HepG2 (cell line): ENCODE results near the gene SEPTIN10. TPM values are rescaled to one million over a fixed set of nuclear protein-coding genes. Genes with fewer than 3 reads are reported as not detected.

Experiments used
- ATAC-seq: fragments of 200-7000 bp; cut with Tn5 transposase; 3 replicates; pipeline ENCODE4 v1.9.1; 2020; ENCODE audit warnings: mild to moderate bottlenecking, moderate library complexity
- BruUV-seq: library from RNA; stranded (reverse); fragments of 400-500 nt; replicated peaks from 2 replicates; lab custom pipeline; 2021; lab: Mats Ljungman, UMichigan
- CTCF ChIA-PET: fragments of 300-600 bp; formaldehyde crosslinking; extraction: SDS; loops from one replicate; lab custom pipeline; 2021; ENCODE audit warnings: low total read pairs, inconsistent platforms, low intra/inter-chr PET ratio; lab: Yijun Ruan, JAX
- POLR2A ChIA-PET: fragments of 350-600 bp; sonication (Branson Sonifier 250); formaldehyde crosslinking; loops from one replicate; lab custom pipeline; 2020; ENCODE audit warnings: antibody characterized with exemption, inconsistent platforms; lab: Yijun Ruan, JAX
- DNase-seq: peaks from one replicate; pipeline ENCODE4 v3.0.0-alpha.2; 2015; ENCODE audit warnings: low spot score
- FAIRE-seq: peaks from 3 replicates; lab custom pipeline; 2011; peaks lifted over from hg19 to GRCh38; lab: Jason Lieb, UNC
- H2AFZ ChIP-seq: one replicate; pipeline ENCODE4 v1.6.1; 2011; ENCODE audit warnings: low read length, inconsistent platforms
- H3K27ac ChIP-seq: fragments of 300-600 bp; 3 replicates; pipeline ENCODE4 v1.8.0; 2011; ENCODE audit warnings: mixed run types, mild to moderate bottlenecking, mixed read lengths, low read length, inconsistent platforms; ENCODE audit not compliant: insufficient read depth; ENCODE audit errors: extremely low read length
- H3K27me3 ChIP-seq, 2 experiments: fragments of 200-600 bp in 1 of 2; 2 replicates in 1 of 2; 3 replicates in 1 of 2; pipeline versions ENCODE4 v1.6.0 to v1.8.0; 2011; ENCODE audit warnings: low read length in 2 of 2, mild to moderate bottlenecking in 2 of 2, moderate library complexity in 2 of 2, inconsistent platforms in 1 of 2; ENCODE audit not compliant: insufficient read depth in 2 of 2, control insufficient read depth in 1 of 2
- H3K36me3 ChIP-seq, 2 experiments: fragments of 200-600 bp in 1 of 2; replicated peaks in 1 of 2; 2 replicates in 1 of 2; 3 replicates in 1 of 2; pipeline versions ENCODE4 v1.5.1 to v1.8.0; 2011; ENCODE audit warnings: low read length in 2 of 2, inconsistent platforms in 1 of 2; ENCODE audit not compliant: insufficient read depth in 2 of 2, control insufficient read depth in 1 of 2
- H3K4me1 ChIP-seq: 2 replicates; pipeline ENCODE4 v1.5.1; 2012; ENCODE audit warnings: low read length, inconsistent platforms; ENCODE audit not compliant: insufficient read depth
- H3K4me2 ChIP-seq: 2 replicates; pipeline ENCODE4 v1.6.0; 2011; ENCODE audit warnings: low read depth, low read length, inconsistent platforms
- H3K4me3 ChIP-seq, 3 experiments: fragments of 200-600 bp in 1 of 3; sonication (generic), shearing (Covaris generic) in 1 of 3; replicated peaks in 1 of 3; 2 replicates each; pipeline ENCODE4 v1.5.1; 2011 to 2016; ENCODE audit warnings: low read length in 3 of 3, inconsistent platforms in 2 of 3, low read depth in 2 of 3, mild to moderate bottlenecking in 2 of 3, control low read depth in 1 of 3, mixed read lengths in 1 of 3; ENCODE audit not compliant: insufficient read depth in 1 of 3
- H3K79me2 ChIP-seq: one replicate; pipeline ENCODE4 v1.6.1; 2011; ENCODE audit warnings: low read length, inconsistent platforms; ENCODE audit not compliant: insufficient read depth
- H3K9ac ChIP-seq: 2 replicates; pipeline ENCODE4 v1.6.0; 2011; ENCODE audit warnings: mild to moderate bottlenecking, low read depth, low read length, inconsistent platforms; ENCODE audit not compliant: insufficient read depth
- H3K9me3 ChIP-seq: 2 replicates; pipeline ENCODE4 v1.5.1; 2012; ENCODE audit warnings: mild to moderate bottlenecking, low read length
- H4K20me1 ChIP-seq: 2 replicates; pipeline ENCODE4 v1.6.0; 2011; ENCODE audit warnings: inconsistent platforms, mild to moderate bottlenecking, low read length, moderate library complexity; ENCODE audit not compliant: insufficient read depth
- HDAC1 ChIP-seq: sonication (generic); formaldehyde crosslinking; IDR thresholded peaks from 2 replicates; pipeline ENCODE4 v1.5.1; 2020; ENCODE audit warnings: mild to moderate bottlenecking, missing genetic modification reagents
- KLF12 ChIP-seq: sonication (generic); formaldehyde crosslinking; IDR thresholded peaks from 2 replicates; pipeline ENCODE4 v1.4.0; 2020; ENCODE audit warnings: missing genetic modification reagents, borderline replicate concordance
- ZNF383 ChIP-seq: sonication (generic); formaldehyde crosslinking; IDR thresholded peaks from 2 replicates; pipeline ENCODE4 v1.4.0; 2020; ENCODE audit warnings: missing genetic modification reagents, mild to moderate bottlenecking, borderline replicate concordance
- WGBS: methylation state at CpG from one replicate; pipeline ENCODE4 v1.1.6; 2017; ENCODE audit warnings: low lambda C conversion rate; 5-methylcytosine and 5-hydroxymethylcytosine counted together
- in situ Hi-C: cut with HindIII; loops from 2 replicates; pipeline ENCODE4 v1.10.0; 2017; ENCODE audit warnings: low pct_unique_long_range_greater_than_20kb; ENCODE audit not compliant: extremely low pct_ligation_motif_present
- intact Hi-C: fragments of 100-400 bp; cut with micrococcal nuclease; formaldehyde crosslinking; loops from one replicate; pipeline ENCODE4 v1.10.0; 2022; ENCODE audit not compliant: unreplicated experiment
- polyA plus RNA-seq, 8 experiments: library from polyadenylated mRNA; depleted of rRNA in 3 of 8; stranded (reverse) in 7 of 8; unstranded in 1 of 8; fragments of >200 nt; fragmentation: Illumina TruSeq in 4 of 8; extraction: Trizol in 4 of 8; gene quantifications; 2 replicates each; pipeline versions ENCODE4 v1.2.1 to v1.2.3, GENCODE V29; 2011 to 2016; ENCODE audit warnings: low read depth in 4 of 8, missing spikeins in 1 of 8, mixed read lengths in 1 of 8; ENCODE audit not compliant: insufficient read depth in 1 of 8
- total RNA-seq, 5 experiments: library from RNA; depleted of rRNA; stranded (reverse); fragments of >200 nt; fragmentation: Illumina TruSeq; extraction: Trizol; gene quantifications; 2 replicates each; pipeline ENCODE4 v1.2.3, GENCODE V29; 2016; ENCODE audit warnings: low read depth in 1 of 5
- TF ChIP-seq, protein P1 (sequence below): sonication (generic); formaldehyde crosslinking; IDR thresholded peaks from 2 replicates; pipeline ENCODE4 v1.5.1; 2020; ENCODE audit warnings: missing genetic modification reagents, mild to moderate bottlenecking, borderline replicate concordance
- TF ChIP-seq, protein P2 (sequence below): sonication (generic); formaldehyde crosslinking; IDR thresholded peaks from 2 replicates; pipeline ENCODE4 v1.4.0; 2020; ENCODE audit warnings: mild to moderate bottlenecking, missing genetic modification reagents

Gene SEPTIN10
- total and polyA plus RNA-seq, 2 of the 13 experiments (the other 11 are each of a cell fraction or from before 2014, with no cell fraction given), result 45.8 to 67.5 TPM

DNA sequence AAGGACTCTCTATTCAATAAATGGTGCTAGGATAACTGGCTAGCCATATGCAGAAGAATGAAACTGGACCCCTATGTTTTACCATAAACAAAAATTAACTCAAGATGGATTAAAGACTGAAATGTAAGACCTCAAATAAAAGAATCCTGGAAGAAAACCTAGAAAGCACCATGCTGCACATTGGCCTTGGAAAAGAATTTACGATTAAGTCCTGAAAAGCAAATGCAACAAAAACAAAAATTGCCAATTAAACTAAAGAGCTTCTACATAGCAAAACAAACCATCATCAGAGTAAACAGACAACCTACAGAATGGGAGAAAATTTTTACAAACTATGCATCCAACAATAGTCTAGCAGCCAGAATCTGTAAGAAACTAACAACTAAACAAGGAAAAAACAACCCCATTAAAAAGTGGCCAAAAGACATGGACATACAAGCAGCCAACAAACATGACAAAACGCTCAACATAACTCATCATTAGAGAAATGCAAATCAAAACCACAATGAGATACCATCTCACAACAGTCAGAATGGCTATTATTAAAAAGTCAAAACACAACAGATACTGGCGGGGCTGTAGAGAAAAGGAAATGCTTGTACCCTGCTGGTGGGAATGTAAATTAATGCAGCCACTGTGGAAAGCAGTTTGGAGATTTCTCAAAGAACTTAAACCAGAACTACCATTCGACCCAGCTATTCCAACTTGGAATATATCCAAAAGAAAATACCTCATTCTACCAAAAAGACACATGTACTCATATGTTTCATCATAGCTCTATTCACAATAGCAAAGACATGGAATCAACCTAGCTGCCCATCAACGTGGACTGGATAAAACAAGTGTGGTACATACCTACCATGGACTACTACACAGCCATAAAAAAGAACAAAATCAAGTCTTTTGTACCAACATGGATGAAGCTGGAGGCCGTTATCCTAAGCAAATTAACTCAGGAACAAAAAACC is 30.6 kb downstream of the SEPTIN10 start:
- DNase-seq (no peak), FAIRE-seq (no peak), ATAC-seq (no peak)
- no peak overlapping the region for H3K4me2 ChIP-seq
- H2AFZ ChIP-seq, result no peak overlapping the region
- peaks cover 13% of the 10 kb centered on the region for H3K4me1 ChIP-seq
- no peaks in the 10 kb centered on the region for H3K27me3 ChIP-seq
- ChIA-PET POLR2A (no interaction called here), CTCF (no interaction called here)
- no peak overlapping the region for H3K27ac ChIP-seq
- no peaks in the 10 kb centered on the region for H4K20me1 ChIP-seq
- intact Hi-C loops, result loop anchor here (1.0 kb wide), 1 partner anchor 27 kb away; no protein-coding TSS in a partner anchor
- H3K4me3 ChIP-seq, result no peak overlapping the region
- no peak overlapping the region for H3K9ac ChIP-seq
- 97% methylated on average over 6 of the region's 6 CpGs for WGBS
- no peaks in the 10 kb centered on the region for H3K9me3 ChIP-seq
- peaks cover 27% of the 10 kb centered on the region for H3K79me2 ChIP-seq
- H3K36me3 ChIP-seq, result peaks cover 7 to 53% of the 10 kb centered on the region in 2 experiments; a peak in 4 of 5 replicates
- no TSS peak for BruUV-seq
- in situ Hi-C loops, result no loop called here
- TF ChIP-seq, protein P1, sequence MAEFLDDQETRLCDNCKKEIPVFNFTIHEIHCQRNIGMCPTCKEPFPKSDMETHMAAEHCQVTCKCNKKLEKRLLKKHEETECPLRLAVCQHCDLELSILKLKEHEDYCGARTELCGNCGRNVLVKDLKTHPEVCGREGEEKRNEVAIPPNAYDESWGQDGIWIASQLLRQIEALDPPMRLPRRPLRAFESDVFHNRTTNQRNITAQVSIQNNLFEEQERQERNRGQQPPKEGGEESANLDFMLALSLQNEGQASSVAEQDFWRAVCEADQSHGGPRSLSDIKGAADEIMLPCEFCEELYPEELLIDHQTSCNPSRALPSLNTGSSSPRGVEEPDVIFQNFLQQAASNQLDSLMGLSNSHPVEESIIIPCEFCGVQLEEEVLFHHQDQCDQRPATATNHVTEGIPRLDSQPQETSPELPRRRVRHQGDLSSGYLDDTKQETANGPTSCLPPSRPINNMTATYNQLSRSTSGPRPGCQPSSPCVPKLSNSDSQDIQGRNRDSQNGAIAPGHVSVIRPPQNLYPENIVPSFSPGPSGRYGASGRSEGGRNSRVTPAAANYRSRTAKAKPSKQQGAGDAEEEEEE (CRISPR knock-in tag), result no peak
- TF ChIP-seq HDAC1 (CRISPR knock-in tag) (no peak), KLF12 (no peak), ZNF383 (CRISPR knock-in tag) (no peak)
- TF ChIP-seq, protein P2, sequence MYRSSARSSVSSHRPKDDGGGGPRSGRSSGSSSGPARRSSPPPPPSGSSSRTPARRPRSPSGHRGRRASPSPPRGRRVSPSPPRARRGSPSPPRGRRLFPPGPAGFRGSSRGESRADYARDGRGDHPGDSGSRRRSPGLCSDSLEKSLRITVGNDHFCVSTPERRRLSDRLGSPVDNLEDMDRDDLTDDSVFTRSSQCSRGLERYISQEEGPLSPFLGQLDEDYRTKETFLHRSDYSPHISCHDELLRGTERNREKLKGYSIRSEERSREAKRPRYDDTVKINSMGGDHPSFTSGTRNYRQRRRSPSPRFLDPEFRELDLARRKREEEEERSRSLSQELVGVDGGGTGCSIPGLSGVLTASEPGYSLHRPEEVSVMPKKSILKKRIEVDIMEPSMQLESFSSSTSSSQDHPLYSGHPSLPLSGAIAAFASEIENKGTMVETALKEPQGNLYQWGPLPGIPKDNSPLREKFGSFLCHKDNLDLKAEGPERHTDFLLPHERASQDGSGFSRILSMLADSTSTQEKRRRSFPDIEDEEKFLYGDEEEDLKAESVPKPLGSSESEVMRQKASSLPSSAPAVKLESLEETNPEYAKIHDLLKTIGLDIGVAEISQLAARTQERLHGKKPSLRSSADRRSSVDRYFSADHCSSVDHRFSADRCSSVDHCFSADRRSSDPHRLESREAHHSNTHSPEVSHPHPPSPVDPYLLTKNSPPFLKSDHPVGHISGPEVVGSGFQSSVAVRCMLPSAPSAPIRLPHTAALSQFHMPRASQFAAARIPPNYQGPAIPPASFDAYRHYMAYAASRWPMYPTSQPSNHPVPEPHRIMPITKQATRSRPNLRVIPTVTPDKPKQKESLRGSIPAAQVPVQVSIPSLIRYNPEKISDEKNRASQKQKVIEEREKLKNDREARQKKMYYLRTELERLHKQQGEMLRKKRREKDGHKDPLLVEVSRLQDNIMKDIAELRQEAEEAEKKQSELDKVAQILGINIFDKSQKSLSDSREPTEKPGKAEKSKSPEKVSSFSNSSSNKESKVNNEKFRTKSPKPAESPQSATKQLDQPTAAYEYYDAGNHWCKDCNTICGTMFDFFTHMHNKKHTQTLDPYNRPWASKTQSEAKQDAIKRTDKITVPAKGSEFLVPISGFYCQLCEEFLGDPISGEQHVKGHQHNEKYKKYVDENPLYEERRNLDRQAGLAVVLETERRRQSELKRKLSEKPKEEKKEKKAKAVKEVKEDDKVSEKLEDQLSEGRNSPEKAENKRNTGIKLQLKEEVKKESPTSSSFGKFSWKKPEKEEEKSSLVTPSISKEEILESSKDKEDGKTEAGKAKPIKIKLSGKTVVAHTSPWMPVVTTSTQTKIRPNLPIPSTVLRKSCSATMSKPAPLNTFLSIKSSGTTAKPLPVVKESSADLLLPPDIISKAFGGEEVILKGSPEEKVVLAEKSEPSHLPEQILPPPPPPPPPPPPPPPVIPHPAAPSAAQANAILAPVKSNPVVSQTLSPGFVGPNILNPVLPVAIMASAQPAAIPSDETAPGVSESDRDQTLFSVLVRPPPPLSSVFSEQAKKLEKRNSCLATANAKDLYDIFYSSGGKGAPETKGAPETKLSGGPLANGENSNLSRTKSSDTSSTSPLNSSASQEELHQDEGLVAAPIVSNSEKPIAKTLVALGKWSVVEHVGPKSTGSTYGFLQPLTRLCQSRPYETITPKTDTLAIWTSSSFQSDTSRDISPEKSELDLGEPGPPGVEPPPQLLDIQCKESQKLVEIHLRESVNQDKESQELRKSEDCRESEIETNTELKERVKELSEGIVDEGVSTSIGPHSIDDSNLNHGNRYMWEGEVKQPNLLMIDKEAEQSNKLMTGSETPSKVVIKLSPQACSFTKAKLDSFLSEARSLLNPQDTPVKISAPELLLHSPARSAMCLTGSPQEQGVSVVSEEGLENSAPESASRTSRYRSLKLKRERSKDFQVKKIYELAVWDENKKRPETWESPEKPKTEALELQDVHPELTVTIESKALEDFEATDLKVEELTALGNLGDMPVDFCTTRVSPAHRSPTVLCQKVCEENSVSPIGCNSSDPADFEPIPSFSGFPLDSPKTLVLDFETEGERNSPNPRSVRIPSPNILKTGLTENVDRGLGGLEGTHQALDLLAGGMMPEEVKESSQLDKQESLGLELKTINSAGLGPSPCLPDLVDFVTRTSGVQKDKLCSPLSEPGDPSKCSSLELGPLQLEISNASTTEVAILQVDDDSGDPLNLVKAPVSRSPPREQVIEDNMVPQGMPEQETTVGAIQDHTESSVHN (CRISPR knock-in tag), result no peak
